GM13977 (cell line): Measurements from ENCODE around the gene NEK4.

ENCODE experiments used
- DNase-seq: peaks from one replicate; pipeline ENCODE4 v3.0.0; 2012; ENCODE audit warnings: low spot score
- in situ Hi-C: fragments of 300-500 bp; cut with MboI; formaldehyde crosslinking; loops from one replicate; pipeline ENCODE4 v1.12.0; 2022; ENCODE audit warnings: low sequenced_read_pairs, low pct_unique_long_range_greater_than_20kb, mixed read lengths, inconsistent platforms; ENCODE audit not compliant: unreplicated experiment
- TF ChIP-seq, protein P1 (sequence below): IDR thresholded peaks from 2 replicates; pipeline ENCODE4 v1.5.1; 2012; ENCODE audit warnings: mild to moderate bottlenecking, control low read depth; ENCODE audit not compliant: insufficient read depth; ENCODE audit errors: extremely low read depth, missing control alignments

NEK4 gene

DNA sequence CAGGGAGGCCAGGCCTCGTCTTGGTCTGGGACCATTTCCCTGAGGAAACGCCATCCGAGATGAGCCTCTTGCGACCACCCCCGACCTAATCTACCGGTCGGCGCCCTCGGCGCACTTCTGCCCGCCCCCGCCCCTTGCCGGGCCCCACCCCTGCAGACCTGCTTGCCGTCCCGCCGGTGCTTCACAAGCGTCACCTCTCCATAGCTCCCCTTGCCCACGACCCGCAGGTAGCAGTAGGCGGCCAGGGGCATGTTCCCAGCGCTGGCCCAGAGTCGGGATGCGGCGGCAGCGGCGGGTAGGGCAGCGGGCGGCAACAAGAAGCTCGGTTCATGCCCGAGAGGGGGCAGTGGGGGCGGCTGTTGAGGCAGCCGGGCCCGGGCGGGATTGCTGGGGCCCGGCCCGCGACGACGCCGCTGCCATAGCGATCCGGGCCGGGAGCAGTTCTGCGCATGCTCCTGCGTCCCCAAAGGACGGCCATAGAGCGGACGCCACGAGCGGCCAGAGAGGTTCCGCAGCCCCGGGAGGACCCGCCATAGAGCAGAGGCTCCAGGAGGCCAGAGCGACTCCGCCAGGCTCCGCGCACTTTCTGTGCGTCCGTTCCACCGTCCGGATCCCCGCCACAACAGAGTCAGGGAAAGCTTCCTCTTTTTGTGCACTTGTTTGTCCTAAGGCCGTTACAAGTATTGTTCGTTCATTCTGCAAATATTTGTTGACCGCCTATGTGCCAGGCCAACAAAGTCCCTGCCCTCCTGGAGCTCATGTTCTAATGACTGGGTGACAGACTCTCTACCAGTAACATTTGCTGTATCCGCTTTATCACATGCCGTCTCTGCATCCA, at the start of gene NEK4:
TSS of gene NEK4 (minus strand) at position 445 of the 838 bp plus-strand sequence. CDS start at position 251, 194 bp downstream.
- in situ Hi-C loops = no loop called here
- TF ChIP-seq, protein P1, sequence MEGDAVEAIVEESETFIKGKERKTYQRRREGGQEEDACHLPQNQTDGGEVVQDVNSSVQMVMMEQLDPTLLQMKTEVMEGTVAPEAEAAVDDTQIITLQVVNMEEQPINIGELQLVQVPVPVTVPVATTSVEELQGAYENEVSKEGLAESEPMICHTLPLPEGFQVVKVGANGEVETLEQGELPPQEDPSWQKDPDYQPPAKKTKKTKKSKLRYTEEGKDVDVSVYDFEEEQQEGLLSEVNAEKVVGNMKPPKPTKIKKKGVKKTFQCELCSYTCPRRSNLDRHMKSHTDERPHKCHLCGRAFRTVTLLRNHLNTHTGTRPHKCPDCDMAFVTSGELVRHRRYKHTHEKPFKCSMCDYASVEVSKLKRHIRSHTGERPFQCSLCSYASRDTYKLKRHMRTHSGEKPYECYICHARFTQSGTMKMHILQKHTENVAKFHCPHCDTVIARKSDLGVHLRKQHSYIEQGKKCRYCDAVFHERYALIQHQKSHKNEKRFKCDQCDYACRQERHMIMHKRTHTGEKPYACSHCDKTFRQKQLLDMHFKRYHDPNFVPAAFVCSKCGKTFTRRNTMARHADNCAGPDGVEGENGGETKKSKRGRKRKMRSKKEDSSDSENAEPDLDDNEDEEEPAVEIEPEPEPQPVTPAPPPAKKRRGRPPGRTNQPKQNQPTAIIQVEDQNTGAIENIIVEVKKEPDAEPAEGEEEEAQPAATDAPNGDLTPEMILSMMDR = no peak
- peak; percentile 95 for DNase-seq

DNA sequence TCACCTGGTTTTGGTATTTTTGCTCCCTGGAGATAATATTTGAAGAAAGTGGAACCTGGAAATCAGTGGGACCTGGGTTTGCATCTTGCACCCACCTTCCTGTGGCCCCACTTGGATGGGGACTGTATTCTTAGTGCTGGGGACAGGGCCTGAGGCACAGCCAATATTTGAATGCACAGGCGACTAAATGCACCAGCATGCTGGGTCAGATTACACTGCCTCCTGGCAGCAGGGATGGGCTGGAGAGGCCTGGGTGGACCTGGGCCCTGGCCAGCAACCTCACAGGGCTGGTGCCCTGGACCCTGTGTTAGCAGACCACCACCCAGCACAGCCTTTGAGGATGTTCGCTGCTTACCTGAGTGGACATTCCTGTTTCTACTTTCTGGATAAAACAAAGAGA, 49.2 kb upstream of the NEK4 start:
- in situ Hi-C loops = no loop called here
- DNase-seq = no peak
- TF ChIP-seq, protein P1 = no peak

DNA sequence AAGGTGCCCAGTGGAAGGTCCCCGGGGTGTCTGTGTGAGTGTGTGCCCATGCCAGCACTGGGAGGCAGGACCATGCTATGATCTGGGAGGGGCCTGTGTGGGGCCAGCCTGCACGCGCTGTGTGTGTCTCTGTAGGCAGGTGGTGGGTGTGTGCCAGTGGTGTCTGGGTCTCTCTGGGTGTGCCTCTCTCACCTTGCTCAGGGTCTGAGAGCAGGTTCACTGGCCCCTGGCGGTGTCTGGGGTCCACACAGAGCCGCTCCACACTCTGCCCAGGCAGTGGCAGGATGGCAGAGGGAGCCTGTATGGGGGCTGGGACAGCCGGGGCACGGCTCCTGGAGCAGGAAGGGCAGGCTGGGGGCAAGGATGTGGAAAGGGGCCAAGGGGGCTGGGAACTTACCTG, 47.1 kb upstream of the NEK4 start:
- in situ Hi-C loops = no loop called here
- TF ChIP-seq, protein P1 = no peak
- DNase-seq = no peak

DNA sequence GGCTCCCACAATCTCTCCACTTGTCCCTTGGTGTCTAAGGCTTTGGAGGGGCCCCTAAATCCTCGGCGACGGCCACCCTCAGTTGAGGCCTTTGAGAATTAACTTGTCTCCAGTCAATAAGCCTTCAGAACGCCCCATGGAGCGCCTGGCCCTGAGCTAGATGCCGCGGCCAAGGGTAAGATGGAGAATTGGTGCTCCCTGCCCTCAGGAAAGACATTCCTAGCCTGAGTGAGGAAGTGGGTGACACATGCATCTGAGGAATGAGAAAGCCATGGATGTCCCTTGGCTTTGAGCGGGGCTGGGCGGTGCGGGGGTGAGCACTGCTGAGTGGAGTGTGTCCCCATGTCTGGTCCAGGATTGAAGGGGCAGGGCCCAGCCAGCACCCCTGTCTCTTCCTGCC, 46.5 kb upstream of the NEK4 start:
- no peak for DNase-seq
- TF ChIP-seq, protein P1 = no peak
- in situ Hi-C loops = no loop called here

DNA sequence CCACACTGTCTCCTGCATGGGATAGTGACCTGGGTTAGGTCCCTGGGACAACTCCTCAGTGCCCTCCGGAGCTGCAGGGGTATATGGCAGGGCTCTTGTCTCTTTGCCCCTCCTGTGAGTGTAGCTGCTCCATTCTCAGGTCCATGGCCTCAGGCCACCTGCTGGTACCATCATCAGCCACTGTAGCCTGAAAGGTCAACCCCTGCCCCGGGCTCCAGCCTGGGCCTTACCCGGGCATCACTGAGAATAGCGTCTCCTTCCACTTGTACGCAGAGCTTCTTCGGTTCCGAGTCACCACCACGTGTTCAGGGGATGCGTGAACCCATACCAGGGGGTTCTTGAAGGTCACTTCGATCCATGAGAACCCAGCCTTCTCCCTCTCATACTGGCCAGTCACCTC, 45.9 kb upstream of the NEK4 start:
- DNase-seq = no peak
- TF ChIP-seq, protein P1 = no peak
- in situ Hi-C loops = no loop called here

DNA sequence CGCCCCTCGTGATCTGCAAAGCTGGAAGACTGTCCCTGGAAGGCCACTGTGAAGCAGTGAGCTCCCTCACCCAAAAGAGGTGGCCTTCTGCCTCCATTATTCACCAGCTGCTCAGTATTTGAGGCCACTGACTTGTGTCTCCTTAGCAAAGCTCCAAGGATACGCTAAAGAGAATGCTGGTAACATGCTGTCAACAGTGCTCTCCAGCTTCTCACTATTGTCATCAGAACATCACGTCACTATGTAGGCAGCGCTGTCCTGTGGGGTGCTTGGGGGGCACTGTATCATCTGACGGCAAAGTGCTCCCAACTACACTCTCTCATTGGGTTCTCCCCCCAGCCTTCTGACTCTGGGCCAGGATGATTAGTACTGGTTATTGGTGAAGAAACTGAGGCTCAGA, 45.5 kb upstream of the NEK4 start:
- TF ChIP-seq, protein P1 = no peak
- in situ Hi-C loops = no loop called here
- no peak for DNase-seq
